Muscle of leg (tissue), 11 donors: ENCODE data around the gene BCL11A. TPM values are rescaled to one million over a fixed set of nuclear protein-coding genes. Genes with fewer than 3 reads are reported as not detected.
A peak's percentile ranks its signal among the peaks of the same experiment; 100 is the strongest.

ENCODE experiments used
- DNase-seq: peaks from one replicate; pipeline ENCODE4 v3.0.0; 2013
- H3K27ac ChIP-seq: one replicate; pipeline ENCODE4 v1.5.1; 2013; ENCODE audit warnings: mild to moderate bottlenecking, low read length, control low read depth
- H3K27me3 ChIP-seq: one replicate; pipeline ENCODE4 v1.6.1; 2013; ENCODE audit warnings: low read length; ENCODE audit not compliant: control insufficient read depth, insufficient read depth
- H3K36me3 ChIP-seq: one replicate; pipeline ENCODE4 v1.6.1; 2013; ENCODE audit warnings: low read length; ENCODE audit not compliant: control insufficient read depth, insufficient read depth
- H3K4me1 ChIP-seq: one replicate; pipeline ENCODE4 v1.6.1; 2013; ENCODE audit warnings: low read length; ENCODE audit not compliant: control insufficient read depth, insufficient read depth
- H3K4me3 ChIP-seq: one replicate; pipeline ENCODE4 v1.5.1; 2013; ENCODE audit warnings: low read length, control low read depth
- H3K9me3 ChIP-seq: replicated peaks from 2 replicates; pipeline ENCODE4 v1.6.1; 2013; ENCODE audit warnings: low read depth, low read length; ENCODE audit not compliant: control insufficient read depth
- WGBS: methylation state at CpG from one replicate; pipeline ENCODE4 v1.1.5; 2013; ENCODE audit warnings: missing lambda C conversion rate; ENCODE audit not compliant: insufficient coverage; 5-methylcytosine and 5-hydroxymethylcytosine counted together
- polyA plus RNA-seq, 8 donors: library from polyadenylated mRNA; unstranded; fragments of 120-200 nt; gene quantifications; one replicate each; pipeline versions ENCODE4 v1.2.1 to v1.2.3, GENCODE V29; 2013; ENCODE audit warnings: inconsistent platforms in 1 of 8, low replicate concordance in 1 of 8; ENCODE audit not compliant: insufficient read length in 8 of 8, insufficient read depth in 1 of 8
- total RNA-seq: library from RNA; stranded (reverse); fragments of 120-200 nt; gene quantifications from one replicate; pipeline ENCODE4 v1.2.4, GENCODE V29; 2013

The BCL11A gene
- total and polyA plus RNA-seq, 9 donors = 1.1 to 12.2 (median 2.7) TPM

GRCh38 chr2:60583604-60584003 is 30.1 kb upstream of the BCL11A start:
- Histone ChIP-seq H3K27me3 (peaks cover 23% of the 10 kb centered on the region), H3K27ac (no peak overlapping the region), H3K4me3 (no peak overlapping the region), H3K4me1 (peaks cover 2% of the 10 kb centered on the region), H3K36me3 (no peaks in the 10 kb centered on the region), H3K9me3 (no peaks in the 10 kb centered on the region)
- no peak for DNase-seq
- 59% methylated on average over 3 of the region's 5 CpGs for WGBS

GRCh38 chr2:60581433-60582282 is 28.2 kb upstream of the BCL11A start:
- no peaks in the 10 kb centered on the region for H3K9me3 ChIP-seq
- under 1% methylated on average over 54 of the region's 59 CpGs for WGBS
- peak; percentile 61 for DNase-seq
- no peak overlapping the region for H3K27ac ChIP-seq
- peaks cover 2% of the 10 kb centered on the region for H3K4me1 ChIP-seq
- H3K27me3 ChIP-seq = peaks cover 25% of the 10 kb centered on the region
- no peaks in the 10 kb centered on the region for H3K36me3 ChIP-seq
- H3K4me3 ChIP-seq = peak overlapping the region; percentile 16

GRCh38 chr2:60577682-60578283 is 24.3 kb upstream of the BCL11A start:
- no peaks in the 10 kb centered on the region for H3K9me3 ChIP-seq
- no peak overlapping the region for H3K27ac ChIP-seq
- no peak overlapping the region for H3K4me3 ChIP-seq
- peaks cover 27% of the 10 kb centered on the region for H3K27me3 ChIP-seq
- DNase-seq = no peak
- H3K4me1 ChIP-seq = peaks cover 2% of the 10 kb centered on the region
- WGBS = no CpG with 5 or more reads among the region's 6 CpGs
- H3K36me3 ChIP-seq = no peaks in the 10 kb centered on the region

GRCh38 chr2:60573251-60573650 is 19.8 kb upstream of the BCL11A start:
- Histone ChIP-seq H3K9me3 (no peaks in the 10 kb centered on the region), H3K27me3 (peaks cover 35% of the 10 kb centered on the region), H3K4me3 (no peak overlapping the region), H3K36me3 (no peaks in the 10 kb centered on the region), H3K27ac (no peak overlapping the region), H3K4me1 (peaks cover 7% of the 10 kb centered on the region)
- DNase-seq = no peak
- WGBS = 92% methylated on average over 3 of the region's 3 CpGs

- peaks cover 7% of the 10 kb centered on the region for H3K4me1 ChIP-seq
- no peaks in the 10 kb centered on the region for H3K36me3 ChIP-seq
- DNase-seq = no peak
- no peaks in the 10 kb centered on the region for H3K9me3 ChIP-seq
- H3K27me3 ChIP-seq = peaks cover 47% of the 10 kb centered on the region
- H3K27ac ChIP-seq = no peak overlapping the region
- 0% methylated on average over 2 of the region's 9 CpGs for WGBS
- H3K4me3 ChIP-seq = no peak overlapping the region
Measured at GRCh38 chr2:60570251-60570650, 16.8 kb upstream of the BCL11A start.

GRCh38 chr2:60569680-60570111 is 16.2 kb upstream of the BCL11A start:
- H3K4me3 ChIP-seq = no peak overlapping the region
- WGBS = no CpG with 5 or more reads among the region's 13 CpGs
- DNase-seq = no peak

GRCh38 chr2:60567919-60568768 is 14.7 kb upstream of the BCL11A start:
- WGBS = 22% methylated on average over 8 of the region's 11 CpGs
- peaks cover 44% of the 10 kb centered on the region for H3K27me3 ChIP-seq
- no peak for DNase-seq
- H3K36me3 ChIP-seq = no peaks in the 10 kb centered on the region
- no peak overlapping the region for H3K4me3 ChIP-seq
- H3K9me3 ChIP-seq = no peaks in the 10 kb centered on the region
- H3K4me1 ChIP-seq = peaks cover 7% of the 10 kb centered on the region
- H3K27ac ChIP-seq = no peak overlapping the region

More at GRCh38 chr2:60569680-60570111, 16.2 kb upstream of the BCL11A start:
- Histone ChIP-seq H3K27me3 (peaks cover 49% of the 10 kb centered on the region), H3K36me3 (no peaks in the 10 kb centered on the region), H3K27ac (no peak overlapping the region), H3K9me3 (no peaks in the 10 kb centered on the region), H3K4me1 (peaks cover 7% of the 10 kb centered on the region)

GRCh38 chr2:60567096-60567495 is 13.6 kb upstream of the BCL11A start:
- Histone ChIP-seq H3K27me3 (peaks cover 46% of the 10 kb centered on the region), H3K4me3 (no peak overlapping the region), H3K27ac (no peak overlapping the region)

GRCh38 chr2:60565472-60565871 is 12.0 kb upstream of the BCL11A start:
- DNase-seq = peak; percentile 45
- Histone ChIP-seq H3K36me3 (no peaks in the 10 kb centered on the region), H3K4me1 (peaks cover 7% of the 10 kb centered on the region), H3K27me3 (peaks cover 44% of the 10 kb centered on the region), H3K9me3 (no peaks in the 10 kb centered on the region), H3K4me3 (no peak overlapping the region), H3K27ac (no peak overlapping the region)
- no CpG with 5 or more reads among the region's 3 CpGs for WGBS

More at GRCh38 chr2:60567096-60567495, 13.6 kb upstream of the BCL11A start:
- Histone ChIP-seq H3K9me3 (no peaks in the 10 kb centered on the region), H3K4me1 (peaks cover 7% of the 10 kb centered on the region), H3K36me3 (no peaks in the 10 kb centered on the region)
- no CpG with 5 or more reads among the region's 4 CpGs for WGBS
- no peak for DNase-seq
